GM21447 (cell line): ENCODE results near the gene LMBRD2.
"Not testable (repeated sequence)": the region's sequence is repeated elsewhere in the genome, so short reads cannot be mapped to it uniquely, and the experiment has no call there.

Experiments used
- ATAC-seq: cut with Tn5 transposase; IDR thresholded peaks from one replicate; pipeline ENCODE4 v1.9.1; 2021; ENCODE audit not compliant: unreplicated experiment

Gene LMBRD2

DNA sequence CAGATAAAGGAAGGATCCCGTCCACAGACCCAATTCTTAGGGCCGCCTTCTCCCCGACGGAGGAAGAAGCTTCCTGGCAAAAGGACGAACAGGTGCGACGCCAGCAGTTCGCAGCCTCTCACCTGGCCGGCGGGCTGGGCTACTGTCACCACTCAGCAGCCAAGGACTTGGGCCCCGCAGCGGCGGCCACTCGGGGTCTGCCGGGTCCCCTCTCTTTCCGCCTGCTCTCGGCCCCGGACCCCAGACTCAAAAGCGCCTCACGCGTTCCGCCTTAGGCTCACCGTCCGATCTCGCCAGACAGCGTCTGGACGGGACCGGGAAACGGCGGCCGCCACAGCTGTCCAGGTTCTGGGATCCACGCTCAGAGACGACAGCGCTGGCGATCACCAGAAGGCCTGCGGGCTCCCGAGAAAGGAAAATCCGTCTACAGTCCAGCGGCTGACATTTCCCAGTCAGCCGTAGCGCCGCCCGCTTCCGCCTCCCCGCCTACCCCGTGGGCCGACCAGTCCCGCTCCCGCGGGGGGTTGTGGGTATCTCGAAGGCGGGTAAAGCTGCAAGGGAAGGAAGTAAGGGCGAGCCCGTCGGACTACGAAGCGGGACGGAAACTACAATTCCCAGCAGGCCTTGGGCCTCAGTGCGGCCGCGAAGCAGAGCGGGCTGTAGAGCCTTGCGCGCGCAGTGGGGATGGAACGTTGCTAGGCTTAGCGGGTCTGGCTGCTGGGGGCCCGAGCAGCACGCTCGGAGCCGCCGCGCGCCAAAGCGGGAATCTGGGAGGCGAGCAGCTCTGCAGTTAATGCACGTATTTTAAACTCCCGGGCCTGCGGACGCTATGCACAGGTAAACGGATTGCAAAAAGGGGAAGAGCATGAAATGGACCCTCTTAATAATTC is at the start of gene LMBRD2, which contains the start of gene SKP2:
TSS of gene LMBRD2 (minus strand) at position 454 of the 890 bp plus-strand sequence. CDS start 8,538 bp downstream, outside the sequence.
TSS of gene SKP2 (plus strand) at position 678 of the 890 bp plus-strand sequence. CDS start at position 830, 152 bp downstream.
- ATAC-seq = peak; percentile 98

DNA sequence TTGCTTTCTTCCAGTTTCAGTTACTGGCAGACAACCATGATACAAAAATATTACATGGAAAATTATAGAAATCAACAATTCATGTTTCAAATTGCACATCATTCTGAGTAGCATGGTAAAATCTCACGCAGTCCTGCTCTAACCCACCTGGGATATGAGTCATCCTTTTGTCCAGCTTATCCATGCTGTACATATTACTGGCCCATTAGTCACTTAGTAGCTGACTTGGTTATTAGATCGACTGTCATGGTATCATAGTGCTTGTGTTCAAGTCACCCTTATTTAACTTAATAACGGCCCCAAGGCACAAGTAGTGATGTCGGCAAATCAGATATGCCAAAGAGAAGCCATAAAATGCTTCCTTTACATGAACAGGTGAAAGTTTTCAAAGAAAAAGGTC is 48.8 kb upstream of the LMBRD2 start:
- no peak for ATAC-seq

DNA sequence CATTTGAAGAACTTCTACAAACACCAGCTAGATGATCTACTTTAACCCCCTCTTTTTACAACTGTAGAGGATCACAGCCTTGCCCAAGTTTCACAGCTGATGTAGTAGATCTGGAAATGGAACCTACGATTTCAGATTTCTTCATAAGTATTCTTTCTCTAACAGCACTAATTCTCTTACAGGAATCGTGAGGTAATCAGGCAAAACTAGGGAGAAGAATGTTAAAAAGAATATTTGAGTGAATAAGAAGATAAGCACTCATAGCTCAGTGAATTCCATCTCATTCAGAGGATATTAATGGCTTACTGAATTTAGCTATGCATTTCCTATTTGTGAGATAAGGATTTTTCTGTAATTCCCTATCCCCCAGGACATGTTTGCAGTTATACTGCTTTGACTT is 47.9 kb upstream of the LMBRD2 start:
- no peak for ATAC-seq

DNA sequence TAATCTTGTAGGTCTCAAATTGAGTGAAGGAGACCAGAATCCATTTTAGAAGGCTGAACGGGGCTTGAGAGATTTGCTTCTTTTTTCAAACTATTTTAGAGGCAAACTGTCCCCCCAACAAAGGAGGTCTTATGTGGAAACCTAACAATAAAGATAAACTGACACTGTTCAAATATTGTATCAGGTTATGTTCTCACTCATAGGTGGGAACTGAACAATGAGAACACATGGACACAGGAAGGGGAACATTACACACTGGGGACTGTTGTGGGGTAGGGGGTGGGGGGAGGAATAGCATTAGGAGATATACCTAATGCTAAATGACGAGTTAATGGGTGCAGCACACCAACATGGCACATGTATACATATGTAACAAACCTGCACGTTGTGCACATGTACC is 47.1 kb upstream of the LMBRD2 start:
- not testable (repeated sequence) for ATAC-seq

DNA sequence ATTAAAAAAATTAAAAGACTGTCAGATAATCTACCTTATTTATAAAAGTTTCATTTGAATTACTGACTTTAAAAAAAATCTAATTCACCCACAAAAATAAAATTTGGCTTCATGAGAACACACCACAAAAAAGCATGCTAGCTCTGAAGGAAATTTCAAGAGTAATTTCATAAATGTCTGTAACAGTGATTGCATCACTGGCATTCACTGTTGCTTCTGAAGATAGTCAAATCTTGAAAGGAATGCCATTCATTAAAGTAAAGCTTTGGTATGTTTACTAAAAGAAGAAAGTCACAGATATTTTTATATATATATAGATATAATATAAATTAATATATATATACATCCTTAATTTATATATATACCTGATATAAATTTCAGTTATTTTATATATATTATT is 46.6 kb upstream of the LMBRD2 start:
- ATAC-seq = no peak

DNA sequence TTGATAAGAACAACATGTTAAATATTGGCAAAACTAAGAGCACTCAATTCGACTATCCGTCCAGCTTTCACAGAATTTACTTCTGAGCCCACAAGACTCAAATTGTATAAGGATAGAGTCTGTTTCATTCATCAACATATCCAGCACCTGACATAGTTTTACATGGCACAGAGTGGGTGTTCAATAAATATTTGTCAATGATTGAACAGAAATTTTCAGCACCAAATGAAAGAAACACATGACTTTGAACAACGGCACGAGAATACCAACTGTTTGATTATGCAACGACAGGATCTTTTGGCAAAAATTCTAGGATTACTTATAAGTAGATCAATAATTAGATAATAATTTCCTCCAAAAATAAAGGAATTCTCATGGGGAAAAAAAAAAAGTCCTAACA is 42.1 kb upstream of the LMBRD2 start:
- no peak for ATAC-seq

DNA sequence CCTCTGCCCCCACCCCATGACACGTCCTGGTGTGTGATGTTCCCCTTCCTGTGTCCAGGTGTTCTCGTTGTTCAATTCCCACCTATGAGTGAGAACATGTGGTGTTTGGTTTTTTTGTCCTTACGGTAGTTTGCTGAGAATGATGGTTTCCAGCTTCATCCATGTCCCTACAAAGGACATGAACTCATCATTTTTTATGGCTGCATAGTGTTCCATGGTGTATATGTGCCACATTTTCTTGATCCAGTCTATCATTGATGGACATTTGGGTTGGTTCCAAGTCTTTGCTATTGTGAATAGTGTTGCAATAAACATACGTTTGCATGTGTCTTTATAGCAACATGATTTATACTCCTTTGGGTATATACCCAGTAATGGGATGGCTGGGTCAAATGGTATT is 32.7 kb upstream of the LMBRD2 start:
- ATAC-seq = not testable (repeated sequence)

DNA sequence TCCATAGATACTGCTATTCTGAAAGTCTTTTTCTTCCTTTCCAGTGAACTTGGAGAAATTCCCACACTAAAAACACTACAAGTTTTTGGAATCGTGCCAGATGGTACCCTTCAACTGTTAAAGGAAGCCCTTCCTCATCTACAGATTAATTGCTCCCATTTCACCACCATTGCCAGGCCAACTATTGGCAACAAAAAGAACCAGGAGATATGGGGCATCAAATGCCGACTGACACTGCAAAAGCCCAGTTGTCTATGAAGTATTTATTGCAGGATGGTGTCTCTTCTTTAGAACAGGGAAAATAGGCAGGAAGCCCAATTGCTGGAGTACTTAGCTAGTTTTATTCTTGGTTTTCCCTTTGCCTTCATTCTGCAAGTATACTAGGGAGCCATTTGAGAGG is 30.1 kb upstream of the LMBRD2 start:
- no peak for ATAC-seq

DNA sequence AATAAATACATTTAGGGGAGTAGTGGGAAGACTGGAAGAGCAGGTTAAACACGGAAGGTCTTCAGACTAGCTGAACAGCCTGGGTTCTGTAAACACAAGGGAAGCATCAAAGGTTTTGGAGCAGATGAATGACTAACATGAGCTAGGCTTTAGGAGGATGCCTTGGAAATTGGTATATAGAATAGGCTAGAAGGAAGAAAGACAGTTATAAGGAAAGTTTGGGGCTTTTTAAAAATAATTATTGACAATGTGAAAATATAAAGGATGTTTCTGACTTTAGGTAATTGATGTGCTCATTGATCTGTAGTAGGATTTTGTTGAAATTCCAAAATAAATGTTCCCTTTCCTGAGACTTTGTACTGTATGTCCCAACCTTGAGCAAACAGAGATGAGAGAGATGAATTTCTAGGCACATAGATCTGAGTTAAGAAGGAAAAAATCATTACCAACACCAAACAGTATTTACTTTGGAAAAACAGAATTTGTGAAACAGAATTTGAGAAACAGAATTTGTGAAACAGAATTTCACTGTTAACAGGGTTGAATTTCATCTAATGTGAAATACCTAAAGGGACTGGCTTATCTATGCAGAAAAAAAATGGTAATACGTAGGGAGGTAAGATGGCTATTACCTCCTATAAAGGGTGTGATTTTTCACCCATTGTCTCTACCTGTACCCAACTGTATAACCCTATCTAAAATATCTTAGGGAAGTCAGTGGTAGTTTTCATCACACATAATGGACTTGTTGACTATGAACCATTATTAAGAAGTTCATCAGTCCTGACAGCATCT is 29.1 kb upstream of the LMBRD2 start:
- no peak for ATAC-seq

DNA sequence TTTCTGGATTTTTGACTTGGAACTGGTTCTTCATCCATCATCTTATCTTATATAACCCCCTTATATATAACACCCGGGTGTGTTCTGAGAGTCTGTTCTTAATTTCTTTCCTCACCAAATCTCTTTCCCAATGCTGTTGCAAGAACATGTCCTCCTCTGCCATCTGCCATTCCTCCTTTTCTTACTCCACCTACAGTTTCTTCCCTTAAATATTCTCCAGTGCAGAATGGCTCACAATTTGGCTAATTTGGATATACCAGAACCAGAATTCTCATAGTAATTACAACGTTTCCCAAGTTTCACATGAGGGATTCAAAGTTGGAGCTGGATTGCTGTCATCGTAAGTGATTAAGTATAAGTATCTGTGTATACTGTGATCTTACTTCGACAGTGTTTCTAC is 28.3 kb upstream of the LMBRD2 start:
- ATAC-seq = no peak

DNA sequence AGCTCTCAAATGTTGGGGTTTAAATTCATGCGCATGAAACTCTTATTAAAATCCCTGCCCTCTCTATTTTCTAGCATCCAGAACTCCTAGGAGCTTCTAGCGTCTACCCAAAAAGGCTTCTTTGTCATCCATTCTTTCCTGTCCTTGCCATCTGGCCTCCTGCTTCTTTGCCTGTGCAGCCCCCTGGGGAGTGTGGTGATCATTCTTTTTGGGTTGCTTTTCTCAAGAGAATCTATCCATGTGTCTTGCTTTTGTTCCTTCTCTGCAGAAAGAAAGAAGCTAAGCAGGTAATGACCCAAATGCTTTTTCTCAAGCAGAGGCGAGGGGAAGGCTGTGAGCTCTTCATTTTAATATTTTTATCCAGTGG is 26.8 kb upstream of the LMBRD2 start:
- ATAC-seq = no peak

DNA sequence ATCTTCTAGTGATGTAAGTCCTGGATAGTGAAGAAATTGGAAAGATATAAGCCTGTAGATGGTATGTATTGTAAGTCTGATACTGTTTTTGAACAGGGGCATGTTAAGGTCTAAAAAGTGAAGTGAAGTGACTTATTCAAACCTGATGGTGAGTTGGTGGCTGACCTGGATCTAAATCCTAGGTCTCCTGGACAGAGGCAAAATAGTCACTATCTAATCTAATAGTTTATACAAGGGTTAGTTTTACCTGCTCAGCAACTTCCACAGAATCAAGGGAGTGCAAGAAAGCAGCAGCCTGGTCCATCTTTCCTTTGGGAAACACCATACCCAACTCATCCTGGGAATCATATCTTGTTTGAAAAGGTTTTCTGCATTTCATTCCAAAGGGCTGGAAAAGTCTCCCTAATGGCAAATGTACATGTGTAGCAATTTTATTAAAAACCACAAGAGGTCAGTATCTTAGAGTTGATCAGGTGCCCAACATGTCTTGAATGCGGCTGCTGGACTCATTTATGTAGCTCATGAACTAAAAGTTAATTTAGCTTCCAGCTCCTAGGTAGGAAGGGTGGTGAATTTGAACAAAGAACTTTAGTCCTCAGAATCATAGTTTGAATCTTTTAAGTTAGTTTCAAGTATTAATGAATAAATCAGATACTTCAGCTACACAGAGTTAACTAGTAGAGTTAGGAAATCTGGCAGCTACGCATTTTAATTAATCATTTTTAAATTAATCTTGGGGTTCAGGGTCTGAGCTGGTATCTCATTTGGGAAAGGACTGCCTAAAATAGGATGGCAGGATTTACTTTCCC is 26.2 kb upstream of the LMBRD2 start:
- no peak for ATAC-seq

DNA sequence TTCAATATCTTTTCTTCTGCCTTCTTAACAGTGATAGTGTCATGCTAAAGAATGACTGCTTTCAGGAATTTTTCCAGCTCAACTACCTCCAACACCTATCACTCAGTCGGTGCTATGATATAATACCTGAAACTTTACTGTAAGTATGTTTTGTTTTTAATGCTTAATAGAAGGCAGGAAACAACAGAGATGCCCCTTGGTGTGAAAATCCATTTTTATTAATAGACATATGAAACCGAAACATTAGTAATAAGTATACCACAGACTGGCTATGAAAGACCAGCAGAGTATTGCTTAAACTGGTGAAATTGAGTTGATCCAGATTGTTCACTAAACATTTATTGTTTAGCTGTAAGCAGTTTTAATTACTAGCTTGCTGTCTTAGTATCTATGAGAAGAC is 25.5 kb upstream of the LMBRD2 start:
- peak; percentile 96 for ATAC-seq

DNA sequence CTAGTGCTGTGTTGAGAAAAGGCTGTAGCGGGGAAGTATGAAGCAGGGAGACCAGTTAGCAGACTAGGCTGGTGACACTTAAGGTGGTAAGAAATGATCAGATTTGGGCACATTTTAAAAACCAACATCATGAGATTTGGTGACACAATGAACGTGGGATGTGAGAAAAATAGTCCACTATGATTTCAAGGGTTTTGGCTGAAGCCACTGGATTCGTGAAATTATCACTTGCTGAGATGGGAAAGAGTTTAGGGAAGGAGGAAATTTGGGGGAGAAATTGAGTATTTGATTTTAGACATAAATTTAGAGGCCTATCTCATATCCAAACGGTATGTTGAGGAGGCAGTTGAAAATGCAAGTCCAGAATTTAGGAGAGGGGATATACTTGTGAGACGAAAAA is 23.4 kb upstream of the LMBRD2 start:
- ATAC-seq = no peak

DNA sequence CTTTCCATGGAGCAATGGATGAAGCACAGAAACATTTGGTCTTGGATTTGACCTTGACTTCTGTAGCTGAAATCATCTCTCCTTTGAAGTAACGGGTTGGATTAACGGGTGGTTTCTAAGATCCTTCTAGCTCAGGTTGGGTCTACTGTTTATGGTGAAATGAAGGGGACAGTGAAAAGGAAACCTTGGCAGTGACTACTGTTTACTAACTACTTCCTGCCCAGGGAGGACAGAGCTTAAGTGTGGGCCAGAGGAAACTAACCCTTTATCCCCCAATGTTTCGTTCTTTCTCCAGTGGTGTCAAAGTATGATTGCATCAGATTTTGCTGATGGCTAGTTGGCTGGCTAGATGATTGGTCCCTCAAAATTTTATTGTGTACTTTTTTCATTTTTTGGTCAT is 22.4 kb upstream of the LMBRD2 start:
- ATAC-seq = no peak

DNA sequence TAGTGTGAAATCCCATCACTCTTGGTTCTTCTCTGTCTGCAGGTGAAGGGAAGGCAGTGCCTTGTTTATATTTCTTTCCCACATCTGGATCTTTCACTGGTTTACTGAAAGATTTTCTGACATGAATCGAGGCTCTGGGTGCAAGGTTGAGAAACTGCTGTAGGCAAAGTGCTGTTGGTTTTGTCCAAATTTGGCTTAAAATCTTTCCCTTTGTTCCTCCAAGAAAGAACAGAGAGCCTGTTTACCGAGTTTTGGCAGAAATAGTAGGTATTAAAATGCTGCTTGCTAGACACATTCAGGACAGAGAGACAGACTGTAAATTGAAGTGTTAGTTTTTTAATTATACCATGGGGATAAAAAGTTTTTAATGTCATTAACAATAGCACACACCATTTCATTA is 21.7 kb upstream of the LMBRD2 start:
- ATAC-seq = no peak

DNA sequence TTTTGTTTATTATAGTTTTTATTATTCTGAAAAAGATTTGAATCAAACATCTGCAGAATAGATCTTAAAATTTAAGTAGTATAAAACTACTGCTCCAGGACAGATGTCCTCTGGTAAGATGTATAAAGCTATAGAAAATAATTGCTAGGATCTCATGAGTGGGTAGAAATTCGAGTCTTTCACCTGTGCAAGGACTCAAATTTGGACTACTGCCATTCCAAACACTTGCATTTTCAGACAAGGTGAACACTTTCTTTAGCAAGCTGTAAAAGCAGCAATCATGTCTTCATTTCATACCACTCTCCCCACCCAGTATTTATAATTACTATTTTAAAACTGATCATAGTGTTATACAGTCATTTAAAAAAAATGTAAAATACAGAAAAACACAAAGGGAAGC is 20.9 kb upstream of the LMBRD2 start:
- ATAC-seq = no peak

DNA sequence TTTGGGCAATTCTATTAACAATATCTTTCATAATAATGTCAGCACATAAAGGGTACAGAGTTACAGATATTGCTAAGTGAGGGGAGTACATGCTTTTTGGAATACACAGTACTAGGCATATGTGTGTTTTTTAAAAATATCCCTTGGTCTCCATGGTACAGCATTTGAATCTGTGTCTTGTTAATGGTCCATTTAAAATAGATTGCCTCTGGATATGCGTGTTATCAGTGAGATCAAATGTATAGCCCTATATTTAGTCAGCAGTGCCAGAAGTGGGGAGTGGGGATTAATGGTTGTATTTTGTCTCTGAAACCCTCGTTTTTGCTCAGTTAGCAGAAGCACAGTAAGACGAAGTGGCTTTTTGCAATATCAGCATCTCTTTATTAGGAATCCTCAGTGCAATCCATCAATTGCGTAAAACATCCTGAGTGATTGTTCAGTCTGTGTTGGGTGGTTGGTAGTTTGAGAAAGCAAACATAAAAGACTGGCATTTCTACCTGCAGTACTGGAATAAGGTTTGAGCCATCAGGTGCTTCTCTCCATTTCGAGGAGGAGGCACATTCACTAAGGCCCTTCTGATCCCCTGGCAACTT is 19.2 kb upstream of the LMBRD2 start:
- ATAC-seq = no peak

DNA sequence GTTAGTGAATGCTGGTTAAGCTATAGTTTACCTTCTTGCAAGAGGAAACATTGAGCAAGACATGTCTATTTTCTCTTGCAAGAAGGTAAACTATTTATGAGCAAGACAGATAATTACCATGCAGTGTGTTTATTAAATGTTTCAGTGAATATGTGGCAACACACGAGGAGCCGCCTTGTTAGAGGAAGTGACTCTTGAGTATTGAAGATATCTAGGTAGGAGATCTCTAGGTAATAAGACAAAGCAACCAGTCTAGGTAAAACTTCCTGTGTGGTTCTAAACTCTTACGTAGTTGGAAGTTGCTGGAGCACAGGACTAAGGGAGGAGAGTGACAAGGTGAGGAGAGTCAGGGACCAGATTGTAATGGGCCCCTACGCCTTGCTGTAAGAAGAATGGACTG is 17.1 kb upstream of the LMBRD2 start:
- ATAC-seq = no peak

DNA sequence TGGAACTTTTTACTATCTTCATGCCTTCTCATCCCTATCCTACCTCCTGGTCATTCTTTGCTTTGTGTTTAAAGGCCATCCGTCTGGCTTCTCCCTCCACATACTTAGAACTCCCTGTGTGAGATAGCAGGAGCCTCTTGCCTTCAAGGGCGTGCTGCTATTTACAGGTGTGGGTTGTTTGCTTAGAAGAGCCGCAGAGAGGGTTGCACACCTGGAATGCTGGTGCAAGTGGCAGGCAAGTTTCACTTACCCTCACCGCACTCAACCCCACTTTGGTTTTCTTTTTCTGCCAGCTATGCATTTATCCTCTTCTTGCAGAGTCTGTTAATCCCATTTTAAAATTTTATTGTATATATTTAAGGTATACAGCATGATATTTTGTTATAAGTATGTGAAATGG is 12.8 kb upstream of the LMBRD2 start:
- no peak for ATAC-seq
